ENCODE measurements around the gene ACTL6B. TPM values are rescaled to one million over a fixed set of nuclear protein-coding genes. Genes with fewer than 3 reads are reported as not detected.
A peak's percentile ranks its signal among the peaks of the same experiment; 100 is the strongest.

Gene ACTL6B
- total RNA-seq, 3 donors from 2014 or later = not detected

DNA sequence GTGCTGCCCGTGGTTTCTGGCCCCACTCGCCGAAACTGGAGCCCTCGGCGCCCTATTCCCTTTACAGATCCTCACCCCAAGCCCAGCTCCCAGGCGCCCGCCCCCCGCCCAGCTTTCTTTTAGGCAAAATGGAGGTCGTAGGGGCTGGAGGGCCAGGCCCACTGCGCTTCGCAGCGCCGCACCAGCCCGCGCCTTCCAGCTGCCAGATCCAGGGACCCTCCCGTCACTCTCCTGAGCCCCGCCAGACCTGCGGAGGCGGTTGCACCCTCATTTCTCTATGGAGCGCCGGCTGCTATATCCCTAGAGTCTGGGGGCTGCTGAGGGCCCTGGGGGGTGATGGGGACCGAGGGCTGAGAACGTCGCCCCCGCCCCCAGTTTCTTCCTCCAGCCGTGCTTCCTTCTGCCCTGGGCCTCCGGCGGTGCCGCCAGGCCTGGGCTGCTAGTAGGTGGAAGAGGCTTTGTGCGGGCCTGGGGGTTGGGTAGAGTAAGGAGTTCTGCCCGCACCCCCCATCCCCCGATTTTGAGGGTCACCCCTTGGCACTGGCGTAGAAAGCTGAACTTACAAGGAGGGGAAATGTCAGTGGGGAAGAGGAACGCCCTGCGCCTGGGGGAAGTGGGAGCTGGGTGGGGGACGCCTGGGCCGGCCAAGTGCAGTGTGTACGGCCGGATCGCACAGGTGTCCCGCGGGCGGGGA is 18.3 kb upstream of the ACTL6B start:
- TF ChIP-seq POLR2AphosphoS5 (IDR thresholded peaks at IDR 0.05) (no peak), POLR2A (IDR thresholded peaks at IDR 0.05) (no peak)
- TF ChIP-seq, protein P1, sequence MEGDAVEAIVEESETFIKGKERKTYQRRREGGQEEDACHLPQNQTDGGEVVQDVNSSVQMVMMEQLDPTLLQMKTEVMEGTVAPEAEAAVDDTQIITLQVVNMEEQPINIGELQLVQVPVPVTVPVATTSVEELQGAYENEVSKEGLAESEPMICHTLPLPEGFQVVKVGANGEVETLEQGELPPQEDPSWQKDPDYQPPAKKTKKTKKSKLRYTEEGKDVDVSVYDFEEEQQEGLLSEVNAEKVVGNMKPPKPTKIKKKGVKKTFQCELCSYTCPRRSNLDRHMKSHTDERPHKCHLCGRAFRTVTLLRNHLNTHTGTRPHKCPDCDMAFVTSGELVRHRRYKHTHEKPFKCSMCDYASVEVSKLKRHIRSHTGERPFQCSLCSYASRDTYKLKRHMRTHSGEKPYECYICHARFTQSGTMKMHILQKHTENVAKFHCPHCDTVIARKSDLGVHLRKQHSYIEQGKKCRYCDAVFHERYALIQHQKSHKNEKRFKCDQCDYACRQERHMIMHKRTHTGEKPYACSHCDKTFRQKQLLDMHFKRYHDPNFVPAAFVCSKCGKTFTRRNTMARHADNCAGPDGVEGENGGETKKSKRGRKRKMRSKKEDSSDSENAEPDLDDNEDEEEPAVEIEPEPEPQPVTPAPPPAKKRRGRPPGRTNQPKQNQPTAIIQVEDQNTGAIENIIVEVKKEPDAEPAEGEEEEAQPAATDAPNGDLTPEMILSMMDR (IDR thresholded peaks at IDR 0.05) = no peak
- intact Hi-C loops (cut with DNase I; ENCODE audit: low total_unique reads) = loop anchor here (10.0 kb wide), 1 partner anchor 70 kb away; the partner anchor contains the start of gene PCOLCE
- Histone ChIP-seq H3K4me1 (no peaks in the 10 kb centered on the region), H3K27ac (peak overlapping the region; percentile 95 to 97), H3K4me3 (peak overlapping the region; percentile 97 to 100 (median 98)), H3K9me3 (no peaks in the 10 kb centered on the region), H3K36me3 (no peaks in the 10 kb centered on the region), H3K27me3 (no peaks in the 10 kb centered on the region)
- DNase-seq (ENCODE audit: low spot score in 2 of 2) = no peak

DNA sequence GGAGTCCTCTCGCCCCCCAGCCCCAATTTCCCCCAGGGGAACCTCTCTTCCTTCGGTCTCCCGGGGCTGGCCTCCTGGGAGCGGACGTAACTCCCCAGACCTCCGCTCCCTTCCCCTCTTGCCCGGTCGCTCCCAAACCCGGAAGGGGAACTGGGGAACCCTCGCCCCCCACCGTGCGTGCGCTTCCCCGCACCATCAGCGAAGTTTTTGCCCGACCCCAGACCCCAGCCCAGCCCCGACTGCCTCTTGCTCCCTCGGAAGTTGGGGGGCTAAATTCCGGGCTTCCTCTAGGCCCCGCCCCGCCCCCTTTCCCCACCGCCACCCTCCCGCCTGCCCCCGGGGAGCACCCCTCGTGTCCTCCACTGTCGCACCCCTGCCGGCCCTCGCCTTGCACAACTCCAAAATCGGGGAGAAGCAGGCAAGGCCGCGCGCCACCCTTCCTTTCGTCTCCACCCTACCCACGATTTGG is 17.7 kb upstream of the ACTL6B start:
- intact Hi-C loops (cut with DNase I; ENCODE audit: low total_unique reads) = loop anchor here (10.0 kb wide), 1 partner anchor 69 kb away; the partner anchor contains the start of gene PCOLCE
- Histone ChIP-seq H3K36me3 (no peaks in the 10 kb centered on the region), H3K4me3 (peak overlapping the region; percentile 97 to 100 (median 98)), H3K9me3 (no peaks in the 10 kb centered on the region), H3K27ac (peak overlapping the region; percentile 95 to 97), H3K27me3 (no peaks in the 10 kb centered on the region), H3K4me1 (no peaks in the 10 kb centered on the region)
- no peak for DNase-seq (ENCODE audit: low spot score in 2 of 2)
- TF ChIP-seq, protein P1 (IDR thresholded peaks at IDR 0.05) = no peak
- TF ChIP-seq POLR2AphosphoS5 (IDR thresholded peaks at IDR 0.05) = no peak
- no peak for TF ChIP-seq POLR2A (IDR thresholded peaks at IDR 0.05)

DNA sequence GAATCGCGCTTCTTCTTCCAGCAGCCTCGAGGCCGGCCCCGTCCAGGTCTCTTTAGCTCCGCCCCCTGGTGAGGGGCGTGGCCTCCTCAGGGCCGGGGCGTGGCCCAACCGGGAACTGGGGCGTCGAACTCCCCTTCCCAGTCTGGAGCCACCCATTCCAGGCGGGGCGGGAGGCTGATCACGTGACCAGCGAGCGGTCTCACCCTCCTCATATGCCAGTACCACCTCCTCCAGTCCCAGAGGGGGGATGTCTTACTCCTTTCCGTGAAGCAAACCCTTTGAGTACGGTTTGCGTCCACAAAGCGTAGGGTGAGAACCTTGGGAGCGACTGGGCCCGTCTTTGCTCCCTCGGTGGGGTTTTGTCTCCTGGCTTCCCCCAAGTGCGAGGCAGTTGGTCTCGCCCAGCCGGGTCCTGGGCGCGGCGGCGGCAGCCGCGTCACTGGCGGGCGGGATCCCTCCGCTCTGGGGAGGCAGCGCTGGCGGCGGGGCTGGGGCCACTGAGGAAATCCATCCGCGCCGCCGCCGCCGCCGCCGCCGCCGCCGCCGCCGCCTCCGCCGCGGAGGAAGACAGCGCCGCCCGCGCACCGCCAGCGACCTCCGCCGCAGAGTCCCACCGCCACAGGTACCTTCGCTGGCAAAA is 17.2 kb upstream of the ACTL6B start, which contains the start of gene GNB2:
Gene GNB2 (plus strand): TSS at position 439 of the 640 bp plus-strand sequence. CDS start 2,526 bp downstream, outside the sequence.
- TF ChIP-seq, protein P1 (IDR thresholded peaks at IDR 0.05) = peak in 1 of 3 donors; percentile 33
- TF ChIP-seq POLR2A (IDR thresholded peaks at IDR 0.05) (peak; percentile 41), POLR2AphosphoS5 (IDR thresholded peaks at IDR 0.05) (peak; percentile 95 to 99 (median 95))
- intact Hi-C loops (cut with DNase I; ENCODE audit: low total_unique reads) = loop anchor here (10.0 kb wide), 1 partner anchor 69 kb away; the partner anchor contains the start of gene PCOLCE
- Histone ChIP-seq H3K27me3 (no peaks in the 10 kb centered on the region), H3K27ac (peak within 1 kb of the TSS; percentile 95 to 97), H3K4me3 (peak within 1 kb of the TSS; percentile 97 to 100 (median 98)), H3K4me1 (no peaks in the 10 kb centered on the region), H3K36me3 (no peaks in the 10 kb centered on the region), H3K9me3 (no peaks in the 10 kb centered on the region)
- peak; percentile 99 for DNase-seq (ENCODE audit: low spot score in 2 of 2)

DNA sequence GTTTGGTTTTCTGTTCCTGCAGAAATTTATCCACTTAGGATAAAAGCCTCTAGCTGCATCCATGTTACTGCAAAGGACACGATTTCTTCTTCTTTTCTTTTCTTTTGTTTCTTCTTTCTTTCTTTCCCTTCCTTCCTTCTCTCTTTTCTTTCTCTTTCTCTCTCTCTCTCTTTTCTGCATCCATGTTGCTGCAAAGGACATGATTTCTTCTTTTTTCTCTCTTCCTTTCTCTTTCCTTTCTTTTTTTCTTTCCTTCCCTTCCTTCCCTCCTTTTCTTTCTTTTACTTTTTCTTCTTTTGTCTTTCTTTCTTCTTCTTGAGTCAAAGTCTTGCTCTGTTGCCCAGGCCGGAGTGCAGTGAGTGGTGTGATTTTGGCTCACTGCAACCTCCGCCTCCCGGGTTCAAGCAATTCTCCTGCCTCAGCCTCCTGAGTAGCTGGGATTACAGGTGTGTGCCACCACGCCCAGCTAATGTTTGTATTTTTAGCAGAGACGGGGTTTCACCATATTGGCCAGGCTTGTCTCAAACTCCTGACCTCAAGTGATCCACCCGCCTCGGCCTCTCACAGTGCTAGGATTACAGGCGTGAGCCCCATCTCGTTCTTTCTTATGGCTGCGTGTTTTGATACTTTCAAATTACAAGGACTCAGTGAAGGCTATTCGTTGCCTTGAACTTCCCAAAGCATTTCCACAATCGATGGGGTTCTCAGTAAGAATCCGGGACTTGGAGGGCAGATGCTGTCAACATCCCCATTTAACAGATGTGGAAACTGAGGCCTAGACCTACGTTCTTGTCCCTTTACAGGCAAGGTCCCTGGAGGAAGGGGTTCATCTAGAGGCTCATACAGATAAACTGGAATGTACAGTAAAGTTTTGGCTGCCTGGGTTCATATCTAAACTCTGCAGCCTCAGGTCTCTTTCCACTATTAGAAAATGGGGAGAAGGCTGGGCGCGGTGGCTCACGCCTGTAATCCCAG is 15.4 kb upstream of the ACTL6B start:
- Histone ChIP-seq H3K27ac (no peak overlapping the region), H3K4me3 (no peak overlapping the region), H3K36me3 (no peaks in the 10 kb centered on the region), H3K9me3 (no peaks in the 10 kb centered on the region), H3K27me3 (no peaks in the 10 kb centered on the region), H3K4me1 (no peaks in the 10 kb centered on the region)
- no peak for DNase-seq (ENCODE audit: low spot score in 2 of 2)
- TF ChIP-seq, protein P1 (IDR thresholded peaks at IDR 0.05) = no peak
- intact Hi-C loops (cut with DNase I; ENCODE audit: low total_unique reads) = loop anchor here (10.0 kb wide), 1 partner anchor 67 kb away; the partner anchor contains the start of gene PCOLCE

Data from breast epithelium (tissue), 4 donors.